ENCODE measurements around the gene IL4R. TPM values are rescaled to one million over a fixed set of nuclear protein-coding genes. Genes with fewer than 3 reads are reported as not detected.

IL4R gene
- total and polyA plus RNA-seq, 2 of the 13 experiments (the other 11 are each of a cell fraction or from before 2014, with no cell fraction given): 15.9 to 49.6 TPM

- in situ Hi-C loops (cut with HindIII; ENCODE audit: extremely low pct_ligation_motif_present, low pct_unique_long_range_greater_than_20kb): loop anchor here (5.0 kb wide), 1 partner anchor 46 kb away; the partner anchor contains the start of gene IL4R
Measured at GRCh38 chr16:27265982-27266381, 47.8 kb upstream of the IL4R start.

GRCh38 chr16:27267037-27267677, 46.6 kb upstream of the IL4R start:
- in situ Hi-C loops (cut with HindIII; ENCODE audit: extremely low pct_ligation_motif_present, low pct_unique_long_range_greater_than_20kb): loop anchor here (5.0 kb wide), 1 partner anchor 45 kb away; the partner anchor contains the start of gene IL4R
- no TSS peak for BruUV-seq (replicated peaks)
- WGBS (ENCODE audit: low lambda C conversion rate): 73% methylated on average over 8 of the region's 8 CpGs
- Histone ChIP-seq H3K36me3 (replicated peaks in 1 of 2; ENCODE audit: control insufficient read depth in 1 of 2, insufficient read depth in 2 of 2, low read length in 2 of 2) (no peaks in the 10 kb centered on the region), H3K27me3 (ENCODE audit: control insufficient read depth in 1 of 2, insufficient read depth in 2 of 2, low read length in 2 of 2) (no peaks in the 10 kb centered on the region; a peak in 1 of 5 replicates), H3K4me2 (ENCODE audit: low read depth, low read length) (peak overlapping the region; percentile 80), H3K9ac (ENCODE audit: insufficient read depth, low read depth, low read length) (peak overlapping the region; percentile 83), H3K27ac (ENCODE audit: extremely low read length, insufficient read depth, low read length) (peak overlapping the region; percentile 79), H4K20me1 (ENCODE audit: insufficient read depth, low read length) (no peaks in the 10 kb centered on the region), H3K4me1 (ENCODE audit: insufficient read depth, low read length) (peaks cover 78% of the 10 kb centered on the region), H3K4me3 (replicated peaks in 1 of 3; ENCODE audit: insufficient read depth in 1 of 3, low read depth in 2 of 3, low read length in 3 of 3) (peak overlapping the region in 1 of 3 experiments; percentile 83; a peak in 2 of 6 replicates), H2AFZ (ENCODE audit: low read length) (no peak overlapping the region), H3K79me2 (ENCODE audit: insufficient read depth, low read length) (peaks cover 39% of the 10 kb centered on the region), H3K9me3 (ENCODE audit: low read length) (no peaks in the 10 kb centered on the region)
- POLR2A ChIA-PET: interaction anchor here (1.2 to 3.5 kb wide), 5 partner anchors 10 to 56 kb away, joined by 4 to 13 read pairs (median 4); no protein-coding TSS in a partner anchor
- intact Hi-C loops (cut with micrococcal nuclease; ENCODE audit: unreplicated experiment): no loop called here
- FAIRE-seq (no peak), ATAC-seq (no peak), DNase-seq (ENCODE audit: low spot score) (no peak)
- CTCF ChIA-PET (ENCODE audit: low intra/inter-chr PET ratio, low total read pairs): no interaction called here
- TF ChIP-seq YEATS2 (CRISPR knock-in tag; IDR thresholded peaks at IDR 0.05; ENCODE audit: borderline replicate concordance): no peak
- TF ChIP-seq NR2C2 (CRISPR knock-in tag; IDR thresholded peaks at IDR 0.05; ENCODE audit: borderline replicate concordance): no peak
- no peak for TF ChIP-seq LCORL (IDR thresholded peaks at IDR 0.05)
- 0 out of 2 replicates have a peak, but pooled peaks have one; percentile 25 for TF ChIP-seq LCORL (CRISPR knock-in tag; IDR thresholded peaks at IDR 0.05)
- TF ChIP-seq BCL6 (CRISPR knock-in tag; IDR thresholded peaks at IDR 0.05): peak; percentile 23; the same call in 1 of the 2 replicates
- TF ChIP-seq TEAD3 (CRISPR knock-in tag; optimal IDR thresholded peaks at IDR 0.05; ENCODE audit: borderline replicate concordance): peak; percentile 8
- TF ChIP-seq RCOR2 (CRISPR knock-in tag; IDR thresholded peaks at IDR 0.05): peak; percentile 88; the same call in 1 of the 2 replicates
- TF ChIP-seq HDAC2 (CRISPR knock-in tag; IDR thresholded peaks at IDR 0.05): peak; percentile 66; the same call in 1 of the 2 replicates
- TF ChIP-seq ADNP (CRISPR knock-in tag; IDR thresholded peaks at IDR 0.05): peak; percentile 95
- TF ChIP-seq ZSCAN29 (CRISPR knock-in tag; conservative IDR thresholded peaks at IDR 0.05): no peak
- TF ChIP-seq NR2F1 (CRISPR knock-in tag; IDR thresholded peaks at IDR 0.05): peak; percentile 42 to 45; a peak in 2 of 4 replicates
- no peak for TF ChIP-seq ZFP90 (CRISPR knock-in tag; IDR thresholded peaks at IDR 0.05; ENCODE audit: borderline replicate concordance)
- TF ChIP-seq CBX1 (IDR thresholded peaks at IDR 0.05; ENCODE audit: low read depth): no peak
- TF ChIP-seq ZNF235 (CRISPR knock-in tag; IDR thresholded peaks at IDR 0.05; ENCODE audit: borderline replicate concordance): no peak
- 0 out of 2 replicates have a peak, but pooled peaks have one; percentile 5 for TF ChIP-seq DPF2 (CRISPR knock-in tag; IDR thresholded peaks at IDR 0.05; ENCODE audit: borderline replicate concordance, low read depth)

More at GRCh38 chr16:27265982-27266381, 47.8 kb upstream of the IL4R start:
- no peak overlapping the region for H3K9ac ChIP-seq (ENCODE audit: insufficient read depth, low read depth, low read length)
- H3K36me3 ChIP-seq (replicated peaks in 1 of 2; ENCODE audit: control insufficient read depth in 1 of 2, insufficient read depth in 2 of 2, low read length in 2 of 2): no peaks in the 10 kb centered on the region
- no TSS peak for BruUV-seq (replicated peaks)
- no peak for ATAC-seq
- H3K27me3 ChIP-seq (ENCODE audit: control insufficient read depth in 1 of 2, insufficient read depth in 2 of 2, low read length in 2 of 2): no peaks in the 10 kb centered on the region; a peak in 1 of 5 replicates
- intact Hi-C loops (cut with micrococcal nuclease; ENCODE audit: unreplicated experiment): loop anchor here (2.0 kb wide), 2 partner anchors 23 to 31 kb away; no protein-coding TSS in a partner anchor
- no peaks in the 10 kb centered on the region for H4K20me1 ChIP-seq (ENCODE audit: insufficient read depth, low read length)
- 97% methylated on average over 1 of the region's 1 CpG for WGBS (ENCODE audit: low lambda C conversion rate)
- peaks cover 37% of the 10 kb centered on the region for H3K79me2 ChIP-seq (ENCODE audit: insufficient read depth, low read length)
- CTCF ChIA-PET (ENCODE audit: low intra/inter-chr PET ratio, low total read pairs): no interaction called here
- no peak overlapping the region for H2AFZ ChIP-seq (ENCODE audit: low read length)
- peaks cover 76% of the 10 kb centered on the region for H3K4me1 ChIP-seq (ENCODE audit: insufficient read depth, low read length)
- H3K27ac ChIP-seq (ENCODE audit: extremely low read length, insufficient read depth, low read length): peak overlapping the region; percentile 40
- no peak overlapping the region for H3K4me2 ChIP-seq (ENCODE audit: low read depth, low read length)
- no peak for FAIRE-seq
- POLR2A ChIA-PET: interaction anchor here (0.9 to 2.4 kb wide), 2 partner anchors 47 to 50 kb away, joined by 4 to 8 read pairs; no protein-coding TSS in a partner anchor
- no peaks in the 10 kb centered on the region for H3K9me3 ChIP-seq (ENCODE audit: low read length)
- no peak for TF ChIP-seq MEIS1 (CRISPR knock-in tag; IDR thresholded peaks at IDR 0.05; ENCODE audit: borderline replicate concordance)
- peak; percentile 92 for TF ChIP-seq ZNF121 (CRISPR knock-in tag; IDR thresholded peaks at IDR 0.05)
- no peak for TF ChIP-seq RBM39 (IDR thresholded peaks at IDR 0.05; ENCODE audit: low read depth, low read length, poor library complexity, severe bottlenecking)
- TF ChIP-seq ZSCAN29 (CRISPR knock-in tag; conservative IDR thresholded peaks at IDR 0.05): no peak
- 0 out of 2 replicates have a peak, but pooled peaks have one; percentile 12 for TF ChIP-seq ZMYM3 (CRISPR knock-in tag; IDR thresholded peaks at IDR 0.05)
- no peak for TF ChIP-seq PCBP1 (IDR thresholded peaks at IDR 0.05; ENCODE audit: borderline replicate concordance, low read depth, low read length)
- no peak for DNase-seq (ENCODE audit: low spot score)
- no peak overlapping the region for H3K4me3 ChIP-seq (replicated peaks in 1 of 3; ENCODE audit: insufficient read depth in 1 of 3, low read depth in 2 of 3, low read length in 3 of 3)

Measured in HepG2 (cell line).